Measurements from ENCODE around the gene PNPLA6.

DNA sequence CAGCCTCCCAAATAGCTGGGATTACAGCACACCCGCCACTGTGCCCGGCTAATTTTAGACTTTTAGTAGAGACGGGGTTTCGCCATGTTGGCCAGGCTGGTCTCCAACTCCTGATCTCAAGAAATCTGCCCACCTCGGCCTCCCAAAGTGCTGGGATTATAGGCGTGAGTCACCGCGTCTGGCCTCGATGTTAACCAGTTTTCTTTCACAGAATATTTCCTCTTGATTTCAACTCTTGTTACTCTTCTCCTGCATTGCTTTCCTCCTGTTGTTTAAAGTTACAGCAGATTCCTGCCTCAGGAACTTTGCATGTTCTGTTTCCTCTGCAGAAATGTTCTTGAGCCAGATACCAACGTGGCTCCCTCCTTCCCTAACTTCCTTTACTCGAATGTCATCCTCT is 43.0 kb upstream of the PNPLA6 start:
- TF ChIP-seq POLR2A (IDR thresholded peaks at IDR 0.05) (no peak), EP300 (IDR thresholded peaks at IDR 0.05) (no peak), POLR2AphosphoS5 (IDR thresholded peaks at IDR 0.05) (no peak)
- TF ChIP-seq, protein P1, sequence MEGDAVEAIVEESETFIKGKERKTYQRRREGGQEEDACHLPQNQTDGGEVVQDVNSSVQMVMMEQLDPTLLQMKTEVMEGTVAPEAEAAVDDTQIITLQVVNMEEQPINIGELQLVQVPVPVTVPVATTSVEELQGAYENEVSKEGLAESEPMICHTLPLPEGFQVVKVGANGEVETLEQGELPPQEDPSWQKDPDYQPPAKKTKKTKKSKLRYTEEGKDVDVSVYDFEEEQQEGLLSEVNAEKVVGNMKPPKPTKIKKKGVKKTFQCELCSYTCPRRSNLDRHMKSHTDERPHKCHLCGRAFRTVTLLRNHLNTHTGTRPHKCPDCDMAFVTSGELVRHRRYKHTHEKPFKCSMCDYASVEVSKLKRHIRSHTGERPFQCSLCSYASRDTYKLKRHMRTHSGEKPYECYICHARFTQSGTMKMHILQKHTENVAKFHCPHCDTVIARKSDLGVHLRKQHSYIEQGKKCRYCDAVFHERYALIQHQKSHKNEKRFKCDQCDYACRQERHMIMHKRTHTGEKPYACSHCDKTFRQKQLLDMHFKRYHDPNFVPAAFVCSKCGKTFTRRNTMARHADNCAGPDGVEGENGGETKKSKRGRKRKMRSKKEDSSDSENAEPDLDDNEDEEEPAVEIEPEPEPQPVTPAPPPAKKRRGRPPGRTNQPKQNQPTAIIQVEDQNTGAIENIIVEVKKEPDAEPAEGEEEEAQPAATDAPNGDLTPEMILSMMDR (IDR thresholded peaks at IDR 0.05) = no peak

Data from suprapubic skin (tissue), 4 donors.